Activated naive CD8-positive, alpha-beta T cell treated with anti-CD3 and anti-CD28 coated beads, Interleukin-2, amount 10 ng/mL, durations not matched to agents 7 days and 5 days (primary cell): ENCODE data around the gene CCDC9B. TPM values are rescaled to one million over a fixed set of nuclear protein-coding genes. Genes with fewer than 3 reads are reported as not detected.

Source experiments
- ATAC-seq: fragments of 150-1000 bp; cut with Tn5 transposase; one replicate; pipeline ENCODE4 v1.10.0; 2021; ENCODE audit warnings: low read depth, moderate library complexity
- POLR2A ChIA-PET: fragments of 350-600 bp; sonication (Branson Sonifier 250); formaldehyde crosslinking; loops from one replicate; lab custom pipeline; 2021; ENCODE audit warnings: antibody characterized with exemption; lab: Charles Lee
- DNase-seq: peaks from one replicate; pipeline ENCODE4 v3.0.0; 2021
- H3K27ac Mint-ChIP-seq: one replicate; pipeline ENCODE4 v1.8.0; 2022; ENCODE audit warnings: mild to moderate bottlenecking, mixed read lengths
- H3K27me3 Mint-ChIP-seq: one replicate; pipeline ENCODE4 v1.8.0; 2022; ENCODE audit warnings: mild to moderate bottlenecking, moderate library complexity, mixed read lengths
- H3K36me3 Mint-ChIP-seq: one replicate; pipeline ENCODE4 v1.8.0; 2021; ENCODE audit warnings: mild to moderate bottlenecking, mixed read lengths
- H3K4me1 Mint-ChIP-seq: one replicate; pipeline ENCODE4 v1.8.0; 2021; ENCODE audit warnings: mixed read lengths
- H3K4me3 Mint-ChIP-seq: one replicate; pipeline ENCODE4 v1.8.0; 2022; ENCODE audit warnings: mild to moderate bottlenecking, moderate library complexity, mixed read lengths
- H3K9me3 Mint-ChIP-seq: one replicate; pipeline ENCODE4 v1.8.0; 2021; ENCODE audit warnings: mixed read lengths
- total RNA-seq, 2 experiments: library from RNA; stranded (reverse); gene quantifications; one replicate each; pipeline ENCODE4 v1.2.3, GENCODE V29; 2021

Gene CCDC9B
- total RNA-seq, 2 experiments from 2014 or later = 2.3 to 2.6 TPM

GRCh38 chr15:40360015-40360414, 19.3 kb upstream of the CCDC9B start:
- Mint-ChIP-seq H3K4me1 (peaks cover 14% of the 10 kb centered on the region), H3K9me3 (no peaks in the 10 kb centered on the region), H3K27me3 (peaks cover 9% of the 10 kb centered on the region), H3K36me3 (no peaks in the 10 kb centered on the region), H3K27ac (no peak overlapping the region), H3K4me3 (no peak overlapping the region)
- DNase-seq (no peak), ATAC-seq (no peak)
- POLR2A ChIA-PET = interaction anchor here (0.6 kb wide), 1 partner anchor 209 kb away, joined by 3 read pairs; the partner anchor contains the start of gene RPUSD2

GRCh38 chr15:40358471-40359353, 18.0 kb upstream of the CCDC9B start:
- Mint-ChIP-seq H3K27ac (peak overlapping the region; percentile 43), H3K36me3 (no peaks in the 10 kb centered on the region), H3K9me3 (no peaks in the 10 kb centered on the region), H3K4me3 (peak overlapping the region; percentile 82), H3K4me1 (peaks cover 16% of the 10 kb centered on the region), H3K27me3 (peaks cover 17% of the 10 kb centered on the region)
- ATAC-seq = peak; percentile 21
- DNase-seq = peak; percentile 65
- POLR2A ChIA-PET = interaction anchor here (0.6 to 2.2 kb wide), 3 partner anchors 24 to 51 kb away, joined by 3 to 8 read pairs (median 3); partner anchors contain the start of genes KNSTRN and PLCB2

GRCh38 chr15:40357723-40358470, 17.2 kb upstream of the CCDC9B start, which contains the start of gene DISP2:
Gene DISP2 (plus strand): TSS chr15:40358219. CDS start chr15:40358322, 103 bp downstream.
- Mint-ChIP-seq H3K4me3 (peak within 1 kb of the TSS; percentile 82), H3K36me3 (no peaks in the 10 kb centered on the region), H3K27me3 (peaks cover 20% of the 10 kb centered on the region), H3K27ac (peak within 1 kb of the TSS; percentile 43), H3K4me1 (peaks cover 16% of the 10 kb centered on the region), H3K9me3 (no peaks in the 10 kb centered on the region)
- POLR2A ChIA-PET = interaction anchor here (0.6 to 2.2 kb wide), 3 partner anchors 25 to 50 kb away, joined by 3 to 8 read pairs (median 3); partner anchors contain the start of genes KNSTRN and PLCB2
- DNase-seq = peak; percentile 96
- peak; percentile 88 for ATAC-seq

GRCh38 chr15:40357246-40357645, 16.5 kb upstream of the CCDC9B start:
- no peaks in the 10 kb centered on the region for H3K36me3 Mint-ChIP-seq
- H3K27me3 Mint-ChIP-seq = peaks cover 21% of the 10 kb centered on the region
- DNase-seq = no peak
- POLR2A ChIA-PET = interaction anchor here (1.2 to 2.2 kb wide), 2 partner anchors 9 to 49 kb away, joined by 6 to 8 read pairs; partner anchors contain the start of gene PLCB2
- H3K4me1 Mint-ChIP-seq = peaks cover 16% of the 10 kb centered on the region
- H3K9me3 Mint-ChIP-seq = no peaks in the 10 kb centered on the region
- ATAC-seq = no peak
- peak overlapping the region; percentile 80 for H3K4me3 Mint-ChIP-seq
- H3K27ac Mint-ChIP-seq = no peak overlapping the region

- Mint-ChIP-seq H3K27me3 (peaks cover 21% of the 10 kb centered on the region), H3K4me3 (no peak overlapping the region), H3K27ac (no peak overlapping the region), H3K9me3 (no peaks in the 10 kb centered on the region), H3K36me3 (no peaks in the 10 kb centered on the region), H3K4me1 (peaks cover 16% of the 10 kb centered on the region)
- ATAC-seq (no peak), DNase-seq (no peak)
- POLR2A ChIA-PET = interaction anchor here (1.0 to 1.2 kb wide), 2 partner anchors 11 to 61 kb away, joined by 3 to 6 read pairs; no protein-coding TSS in a partner anchor
Measured at GRCh38 chr15:40355976-40356585, 15.3 kb upstream of the CCDC9B start.

GRCh38 chr15:40354408-40355171, 13.9 kb upstream of the CCDC9B start:
- Mint-ChIP-seq H3K9me3 (no peaks in the 10 kb centered on the region), H3K4me1 (peaks cover 16% of the 10 kb centered on the region)

GRCh38 chr15:40353697-40354096, 13.0 kb upstream of the CCDC9B start:
- POLR2A ChIA-PET = no interaction called here
- no peaks in the 10 kb centered on the region for H3K9me3 Mint-ChIP-seq
- no peak for DNase-seq
- H3K27me3 Mint-ChIP-seq = peaks cover 21% of the 10 kb centered on the region
- ATAC-seq = no peak
- no peak overlapping the region for H3K4me3 Mint-ChIP-seq
- H3K4me1 Mint-ChIP-seq = peaks cover 10% of the 10 kb centered on the region
- H3K36me3 Mint-ChIP-seq = no peaks in the 10 kb centered on the region
- H3K27ac Mint-ChIP-seq = no peak overlapping the region

More at GRCh38 chr15:40354408-40355171, 13.9 kb upstream of the CCDC9B start:
- no peak overlapping the region for H3K4me3 Mint-ChIP-seq
- ATAC-seq (no peak), DNase-seq (no peak)
- no peak overlapping the region for H3K27ac Mint-ChIP-seq
- no peaks in the 10 kb centered on the region for H3K36me3 Mint-ChIP-seq
- peaks cover 21% of the 10 kb centered on the region for H3K27me3 Mint-ChIP-seq
- POLR2A ChIA-PET = interaction anchor here (0.7 to 1.1 kb wide), 3 partner anchors 31 to 75 kb away, joined by 3 read pairs; partner anchors contain the start of gene INAFM2

GRCh38 chr15:40352281-40352901, 11.7 kb upstream of the CCDC9B start:
- DNase-seq (no peak), ATAC-seq (no peak)
- Mint-ChIP-seq H3K9me3 (no peaks in the 10 kb centered on the region), H3K27ac (no peak overlapping the region), H3K4me1 (peaks cover 7% of the 10 kb centered on the region), H3K36me3 (no peaks in the 10 kb centered on the region), H3K27me3 (peaks cover 21% of the 10 kb centered on the region), H3K4me3 (no peak overlapping the region)
- POLR2A ChIA-PET = interaction anchor here (0.6 kb wide), 1 partner anchor 65 kb away, joined by 3 read pairs; no protein-coding TSS in a partner anchor

- DNase-seq = no peak
- H3K9me3 Mint-ChIP-seq = no peaks in the 10 kb centered on the region
- no peaks in the 10 kb centered on the region for H3K36me3 Mint-ChIP-seq
- H3K4me1 Mint-ChIP-seq = no peaks in the 10 kb centered on the region
- H3K27ac Mint-ChIP-seq = no peak overlapping the region
- H3K27me3 Mint-ChIP-seq = peaks cover 7% of the 10 kb centered on the region
- POLR2A ChIA-PET = no interaction called here
- H3K4me3 Mint-ChIP-seq = no peak overlapping the region
- no peak for ATAC-seq
Measured at GRCh38 chr15:40349163-40349562, 8.4 kb upstream of the CCDC9B start.

GRCh38 chr15:40348474-40348870, 7.7 kb upstream of the CCDC9B start:
- Mint-ChIP-seq H3K4me3 (no peak overlapping the region), H3K36me3 (no peaks in the 10 kb centered on the region), H3K27me3 (peaks cover 3% of the 10 kb centered on the region), H3K9me3 (no peaks in the 10 kb centered on the region), H3K27ac (no peak overlapping the region), H3K4me1 (peaks cover under 1% of the 10 kb centered on the region)
- POLR2A ChIA-PET = no interaction called here
- no peak for ATAC-seq
- DNase-seq = no peak

GRCh38 chr15:40347559-40348473, 7.1 kb upstream of the CCDC9B start:
- Mint-ChIP-seq H3K27ac (no peak overlapping the region), H3K4me1 (peaks cover 3% of the 10 kb centered on the region)
- POLR2A ChIA-PET = no interaction called here

More at GRCh38 chr15:40347559-40348473, 7.1 kb upstream of the CCDC9B start:
- ATAC-seq (no peak), DNase-seq (no peak)
- H3K27me3 Mint-ChIP-seq = no peaks in the 10 kb centered on the region
- H3K4me3 Mint-ChIP-seq = no peak overlapping the region
- no peaks in the 10 kb centered on the region for H3K9me3 Mint-ChIP-seq
- no peaks in the 10 kb centered on the region for H3K36me3 Mint-ChIP-seq
